Mucosa of rectum (tissue), 2 donors: Measurements from ENCODE around the gene RPLP2.

ENCODE experiments used
- H3K27ac ChIP-seq, 2 donors: one replicate each; pipeline ENCODE4 v1.7.0; 2013; ENCODE audit warnings: inconsistent platforms in 2 of 2, low read depth in 2 of 2, low read length in 2 of 2
- H3K27me3 ChIP-seq, 2 donors: one replicate each; pipeline ENCODE4 v1.7.0; 2013; ENCODE audit warnings: low read length in 2 of 2; ENCODE audit not compliant: control insufficient read depth in 2 of 2, insufficient read depth in 2 of 2
- H3K36me3 ChIP-seq, 2 donors: one replicate each; pipeline ENCODE4 v1.7.0; 2013; ENCODE audit warnings: low read length in 2 of 2; ENCODE audit not compliant: control insufficient read depth in 2 of 2, insufficient read depth in 2 of 2
- H3K4me1 ChIP-seq, 2 donors: one replicate each; pipeline ENCODE4 v1.7.0; 2013; ENCODE audit warnings: low read length in 2 of 2, mild to moderate bottlenecking in 1 of 2; ENCODE audit not compliant: control insufficient read depth in 2 of 2, insufficient read depth in 2 of 2
- H3K4me3 ChIP-seq, 2 donors: one replicate each; pipeline ENCODE4 v1.7.0; 2013; ENCODE audit warnings: low read length in 2 of 2
- H3K9ac ChIP-seq, 2 donors: one replicate each; pipeline ENCODE4 v1.7.0; 2013; ENCODE audit warnings: low read length in 2 of 2, low read depth in 1 of 2, mild to moderate bottlenecking in 1 of 2
- H3K9me3 ChIP-seq, 2 donors: one replicate each; pipeline ENCODE4 v1.7.0; 2013; ENCODE audit warnings: low read length in 2 of 2; ENCODE audit not compliant: control insufficient read depth in 2 of 2
- donor health status: healthy.
- donor health status: Normal muscosa, but diverticular disease.

Gene RPLP2

GRCh38 chr11:774873-775592 is 34.7 kb upstream of the RPLP2 start:
- Histone ChIP-seq H3K27ac (no peak overlapping the region), H3K4me3 (no peak overlapping the region), H3K36me3 (peaks cover 19 to 24% of the 10 kb centered on the region in 2 donors), H3K9me3 (no peaks in the 10 kb centered on the region), H3K4me1 (peaks cover 14 to 21% of the 10 kb centered on the region in 2 donors), H3K9ac (no peak overlapping the region), H3K27me3 (no peaks in the 10 kb centered on the region)

GRCh38 chr11:776263-776560 is 33.6 kb upstream of the RPLP2 start:
- Histone ChIP-seq H3K36me3 (peaks cover 10 to 14% of the 10 kb centered on the region in 2 donors), H3K27me3 (no peaks in the 10 kb centered on the region), H3K9ac (peak overlapping the region; percentile 66 to 91), H3K4me1 (peaks cover 14 to 21% of the 10 kb centered on the region in 2 donors), H3K9me3 (no peaks in the 10 kb centered on the region), H3K27ac (no peak overlapping the region), H3K4me3 (peak overlapping the region; percentile 74 to 80)

- Histone ChIP-seq H3K27ac (peak overlapping the region; percentile 52 to 58), H3K9me3 (no peaks in the 10 kb centered on the region)
These were observed 33.0 kb upstream of the RPLP2 start for GRCh38 chr11:776561-777287.

GRCh38 chr11:777288-778255 is 32.2 kb upstream of the RPLP2 start, which contains the start of gene GATD1:
GATD1 (minus strand) TSS chr11:777487; CDS start chr11:777462, 25 bp downstream.
- Histone ChIP-seq H3K4me3 (peak within 1 kb of the TSS; percentile 74 to 80), H3K27ac (peak within 1 kb of the TSS; percentile 61 to 67), H3K9me3 (no peaks in the 10 kb centered on the region), H3K36me3 (peaks cover 9 to 10% of the 10 kb centered on the region in 2 donors), H3K9ac (peak within 1 kb of the TSS; percentile 66 to 91), H3K27me3 (no peaks in the 10 kb centered on the region), H3K4me1 (peaks cover 14 to 21% of the 10 kb centered on the region in 2 donors)

More at GRCh38 chr11:776561-777287, 33.0 kb upstream of the RPLP2 start:
- H3K9ac ChIP-seq = peak overlapping the region; percentile 66 to 91
- peak overlapping the region; percentile 74 to 80 for H3K4me3 ChIP-seq
- peaks cover 14 to 21% of the 10 kb centered on the region in 2 donors for H3K4me1 ChIP-seq
- no peaks in the 10 kb centered on the region for H3K27me3 ChIP-seq
- H3K36me3 ChIP-seq = peaks cover 10 to 11% of the 10 kb centered on the region in 2 donors

GRCh38 chr11:778976-779954 is 30.5 kb upstream of the RPLP2 start:
- no peak overlapping the region for H3K27ac ChIP-seq
- H3K36me3 ChIP-seq = no peaks in the 10 kb centered on the region
- no peaks in the 10 kb centered on the region for H3K9me3 ChIP-seq
- no peak overlapping the region for H3K4me3 ChIP-seq
- no peaks in the 10 kb centered on the region for H3K27me3 ChIP-seq
- no peak overlapping the region for H3K9ac ChIP-seq
- H3K4me1 ChIP-seq = peaks cover 17 to 23% of the 10 kb centered on the region in 2 donors

- H3K27me3 ChIP-seq = no peaks in the 10 kb centered on the region
- peaks cover 17 to 21% of the 10 kb centered on the region in 2 donors for H3K4me1 ChIP-seq
These were observed 29.7 kb upstream of the RPLP2 start for GRCh38 chr11:779955-780532.

GRCh38 chr11:782264-783174 is 27.2 kb upstream of the RPLP2 start:
- peaks cover 8 to 10% of the 10 kb centered on the region in 2 donors for H3K4me1 ChIP-seq
- no peaks in the 10 kb centered on the region for H3K27me3 ChIP-seq
- H3K36me3 ChIP-seq = no peaks in the 10 kb centered on the region
- no peak overlapping the region for H3K27ac ChIP-seq
- H3K9me3 ChIP-seq = no peaks in the 10 kb centered on the region
- H3K9ac ChIP-seq = no peak overlapping the region
- H3K4me3 ChIP-seq = no peak overlapping the region

More at GRCh38 chr11:779955-780532, 29.7 kb upstream of the RPLP2 start:
- H3K9ac ChIP-seq = no peak overlapping the region
- H3K9me3 ChIP-seq = no peaks in the 10 kb centered on the region
- no peaks in the 10 kb centered on the region for H3K36me3 ChIP-seq
- H3K27ac ChIP-seq = no peak overlapping the region
- H3K4me3 ChIP-seq = no peak overlapping the region

GRCh38 chr11:783581-784015 is 26.2 kb upstream of the RPLP2 start:
- H3K9ac ChIP-seq = no peak overlapping the region
- no peaks in the 10 kb centered on the region for H3K36me3 ChIP-seq
- no peaks in the 10 kb centered on the region for H3K9me3 ChIP-seq
- H3K27ac ChIP-seq = no peak overlapping the region
- H3K4me3 ChIP-seq = no peak overlapping the region
- no peaks in the 10 kb centered on the region for H3K27me3 ChIP-seq
- H3K4me1 ChIP-seq = peaks cover 2 to 3% of the 10 kb centered on the region in 2 donors
